ENCODE measurements around the gene CNN1.
"Not testable (repeated sequence)": the region's sequence is repeated elsewhere in the genome, so short reads cannot be mapped to it uniquely, and the experiment has no call there.

The CNN1 gene

GRCh38 chr19:11587302-11587974 lies 48.8 kb downstream of the CNN1 start:
- WGBS, 2 experiments (ENCODE audit: insufficient coverage in 2 of 2): 0% methylated on average over 1 to 5 of the region's 7 CpGs
- no peaks in the 10 kb centered on the region for H3K9me3 ChIP-seq (ENCODE audit: control insufficient read depth, low read length)
- H3K27ac ChIP-seq (ENCODE audit: low read depth, low read length, severe bottlenecking): no peak overlapping the region
- H3K4me1 ChIP-seq (ENCODE audit: control insufficient read depth, insufficient read depth, low read length, poor library complexity, severe bottlenecking): no peaks in the 10 kb centered on the region
- no peaks in the 10 kb centered on the region for H3K36me3 ChIP-seq (ENCODE audit: control insufficient read depth, insufficient read depth, low read length)
- H3K4me3 ChIP-seq (ENCODE audit: extremely low read depth, insufficient read depth, low read length, poor library complexity, severe bottlenecking): no peak overlapping the region

- H3K9me3 ChIP-seq (ENCODE audit: control insufficient read depth, low read length): no peaks in the 10 kb centered on the region
- H3K4me1 ChIP-seq (ENCODE audit: control insufficient read depth, insufficient read depth, low read length, poor library complexity, severe bottlenecking): no peaks in the 10 kb centered on the region
- peak overlapping the region; percentile 30 for H3K27ac ChIP-seq (ENCODE audit: low read depth, low read length, severe bottlenecking)
- no peaks in the 10 kb centered on the region for H3K36me3 ChIP-seq (ENCODE audit: control insufficient read depth, insufficient read depth, low read length)
- WGBS, 2 experiments (ENCODE audit: insufficient coverage in 2 of 2): 87 to 91% methylated on average over 6 to 9 of the region's 13 CpGs
- H3K4me3 ChIP-seq (ENCODE audit: extremely low read depth, insufficient read depth, low read length, poor library complexity, severe bottlenecking): no peak overlapping the region
Observed at GRCh38 chr19:11587975-11588631, 49.5 kb downstream of the CNN1 start.

- peaks cover 9% of the 10 kb centered on the region for H3K36me3 ChIP-seq (ENCODE audit: control insufficient read depth, insufficient read depth, low read length)
- no peak overlapping the region for H3K27ac ChIP-seq (ENCODE audit: low read depth, low read length, severe bottlenecking)
- no peak overlapping the region for H3K4me3 ChIP-seq (ENCODE audit: extremely low read depth, insufficient read depth, low read length, poor library complexity, severe bottlenecking)
- 100% methylated on average over 1 of the region's 4 CpGs; no CpG with 5 or more reads in 1 of the 2 experiments for WGBS, 2 experiments (ENCODE audit: insufficient coverage in 2 of 2)
- H3K4me1 ChIP-seq (ENCODE audit: control insufficient read depth, insufficient read depth, low read length, poor library complexity, severe bottlenecking): peaks cover 8% of the 10 kb centered on the region
- H3K9me3 ChIP-seq (ENCODE audit: control insufficient read depth, low read length): no peaks in the 10 kb centered on the region
Observed at GRCh38 chr19:11594084-11594483, 55.4 kb downstream of the CNN1 start.

- 95 to 98% methylated on average over 9 to 10 of the region's 10 CpGs for WGBS, 2 experiments (ENCODE audit: insufficient coverage in 2 of 2)
- H3K4me1 ChIP-seq (ENCODE audit: control insufficient read depth, insufficient read depth, low read length, poor library complexity, severe bottlenecking): peaks cover 8% of the 10 kb centered on the region
- H3K36me3 ChIP-seq (ENCODE audit: control insufficient read depth, insufficient read depth, low read length): peaks cover 29% of the 10 kb centered on the region
- H3K4me3 ChIP-seq (ENCODE audit: extremely low read depth, insufficient read depth, low read length, poor library complexity, severe bottlenecking): no peak overlapping the region
- peaks cover 7% of the 10 kb centered on the region for H3K9me3 ChIP-seq (ENCODE audit: control insufficient read depth, low read length)
- H3K27ac ChIP-seq (ENCODE audit: low read depth, low read length, severe bottlenecking): no peak overlapping the region
Observed at GRCh38 chr19:11596156-11596555, 57.5 kb downstream of the CNN1 start.

GRCh38 chr19:11597202-11598102 lies 58.8 kb downstream of the CNN1 start, which contains the start of gene ZNF627:
Gene ZNF627, plus strand, starts transcription at chr19:11597483. Its CDS starts 145 bp downstream, at chr19:11597628.
- Histone ChIP-seq H3K36me3 (ENCODE audit: control insufficient read depth, insufficient read depth, low read length) (peaks cover 42% of the 10 kb centered on the region), H3K9me3 (ENCODE audit: control insufficient read depth, low read length) (peaks cover 15% of the 10 kb centered on the region), H3K4me1 (ENCODE audit: control insufficient read depth, insufficient read depth, low read length, poor library complexity, severe bottlenecking) (peaks cover 8% of the 10 kb centered on the region), H3K4me3 (ENCODE audit: extremely low read depth, insufficient read depth, low read length, poor library complexity, severe bottlenecking) (peak within 1 kb of the TSS; percentile 77), H3K27ac (ENCODE audit: low read depth, low read length, severe bottlenecking) (peak within 1 kb of the TSS; percentile 99)
- 0% methylated on average over 46 to 47 of the region's 67 CpGs for WGBS, 2 experiments (ENCODE audit: insufficient coverage in 2 of 2)

GRCh38 chr19:11598103-11598483 lies 59.4 kb downstream of the CNN1 start:
- Histone ChIP-seq H3K4me1 (ENCODE audit: control insufficient read depth, insufficient read depth, low read length, poor library complexity, severe bottlenecking) (peaks cover 8% of the 10 kb centered on the region), H3K27ac (ENCODE audit: low read depth, low read length, severe bottlenecking) (peak overlapping the region; percentile 99), H3K36me3 (ENCODE audit: control insufficient read depth, insufficient read depth, low read length) (peaks cover 48% of the 10 kb centered on the region), H3K4me3 (ENCODE audit: extremely low read depth, insufficient read depth, low read length, poor library complexity, severe bottlenecking) (peak overlapping the region; percentile 77), H3K9me3 (ENCODE audit: control insufficient read depth, low read length) (peaks cover 18% of the 10 kb centered on the region)
- WGBS, 2 experiments (ENCODE audit: insufficient coverage in 2 of 2): 57 to 75% methylated on average over 7 to 8 of the region's 10 CpGs

GRCh38 chr19:11598746-11599145 lies 60.1 kb downstream of the CNN1 start:
- Histone ChIP-seq H3K4me1 (ENCODE audit: control insufficient read depth, insufficient read depth, low read length, poor library complexity, severe bottlenecking) (peaks cover 8% of the 10 kb centered on the region), H3K9me3 (ENCODE audit: control insufficient read depth, low read length) (peaks cover 18% of the 10 kb centered on the region), H3K36me3 (ENCODE audit: control insufficient read depth, insufficient read depth, low read length) (peaks cover 54% of the 10 kb centered on the region), H3K27ac (ENCODE audit: low read depth, low read length, severe bottlenecking) (no peak overlapping the region), H3K4me3 (ENCODE audit: extremely low read depth, insufficient read depth, low read length, poor library complexity, severe bottlenecking) (peak overlapping the region; percentile 77)
- 82 to 100% methylated on average over 1 to 2 of the region's 2 CpGs for WGBS, 2 experiments (ENCODE audit: insufficient coverage in 2 of 2)

- Histone ChIP-seq H3K36me3 (ENCODE audit: control insufficient read depth, insufficient read depth, low read length) (peaks cover 64% of the 10 kb centered on the region), H3K9me3 (ENCODE audit: control insufficient read depth, low read length) (peaks cover 25% of the 10 kb centered on the region)
- H3K4me1 ChIP-seq (ENCODE audit: control insufficient read depth, insufficient read depth, low read length, poor library complexity, severe bottlenecking); H3K4me3 ChIP-seq (ENCODE audit: extremely low read depth, insufficient read depth, low read length, poor library complexity, severe bottlenecking); H3K27ac ChIP-seq (ENCODE audit: low read depth, low read length, severe bottlenecking): not testable (repeated sequence)
- 92 to 99% methylated on average over 6 to 7 of the region's 8 CpGs for WGBS, 2 experiments (ENCODE audit: insufficient coverage in 2 of 2)
Observed at GRCh38 chr19:11599704-11600103, 61.1 kb downstream of the CNN1 start.
